ENCODE results near the gene ITSN1. TPM values are rescaled to one million over a fixed set of nuclear protein-coding genes. Genes with fewer than 3 reads are reported as not detected.
"Not testable (repeated sequence)": the region's sequence is repeated elsewhere in the genome, so short reads cannot be mapped to it uniquely, and the experiment has no call there.

The ITSN1 gene
- 10 to 100 TPM; 29.6 to 42.2 (median 41.1) TPM for total RNA-seq

DNA sequence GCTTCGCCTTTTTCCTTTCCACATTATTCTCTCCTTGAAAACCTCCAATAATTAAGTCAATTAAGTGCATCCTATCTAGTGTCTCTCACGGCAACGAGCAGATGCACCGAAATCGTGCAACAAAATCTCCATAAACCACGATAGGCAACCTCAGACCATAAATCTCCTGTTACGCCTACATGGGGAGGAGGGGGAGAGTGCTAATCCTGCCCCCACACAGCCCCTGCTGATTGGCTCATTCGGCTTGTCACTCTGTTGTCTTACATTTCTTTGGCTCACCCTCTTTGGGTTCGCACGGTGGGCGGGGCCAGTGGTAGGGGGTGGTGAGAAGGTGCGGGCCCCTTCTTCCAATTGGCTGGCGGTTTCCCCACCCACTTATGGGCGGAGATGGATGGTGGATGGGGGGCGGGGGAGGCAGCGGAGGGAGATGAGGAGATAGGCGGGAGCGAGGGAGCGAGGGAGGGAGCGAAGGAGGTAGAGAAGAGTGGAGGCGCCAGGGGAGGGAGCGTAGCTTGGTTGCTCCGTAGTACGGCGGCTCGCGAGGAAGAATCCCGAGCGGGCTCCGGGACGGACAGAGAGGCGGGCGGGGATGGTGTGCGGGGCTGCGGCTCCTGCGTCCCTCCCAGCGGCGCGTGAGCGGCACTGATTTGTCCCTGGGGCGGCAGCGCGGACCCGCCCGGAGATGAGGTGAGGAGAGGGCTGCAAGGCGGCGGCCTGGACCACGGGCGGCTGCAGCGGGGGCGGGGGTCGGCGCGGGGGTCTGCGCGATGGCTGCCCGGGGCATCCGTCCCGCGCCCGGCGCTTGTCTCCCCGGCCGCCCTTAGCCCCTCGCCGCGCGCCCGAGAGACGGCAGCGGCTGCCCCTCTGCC is at the start of gene ITSN1:
Gene ITSN1, plus strand, starts transcription at position 475 of the 869 bp plus-strand sequence. CDS start 76,328 bp downstream, outside the sequence.
- H3K27ac ChIP-seq = peak within 1 kb of the TSS; percentile 88 to 95 (median 94)
- peak within 1 kb of the TSS; percentile 64 to 95 (median 81) for H3K4me3 ChIP-seq (replicated peaks in 1 of 3)
- no peaks in the 10 kb centered on the region for H3K9me3 ChIP-seq
- H3K27me3 ChIP-seq = no peaks in the 10 kb centered on the region
- peak in 1 of 2 donors; percentile 90 for TF ChIP-seq POLR2A (IDR thresholded peaks at IDR 0.05)
- TF ChIP-seq, protein P1, sequence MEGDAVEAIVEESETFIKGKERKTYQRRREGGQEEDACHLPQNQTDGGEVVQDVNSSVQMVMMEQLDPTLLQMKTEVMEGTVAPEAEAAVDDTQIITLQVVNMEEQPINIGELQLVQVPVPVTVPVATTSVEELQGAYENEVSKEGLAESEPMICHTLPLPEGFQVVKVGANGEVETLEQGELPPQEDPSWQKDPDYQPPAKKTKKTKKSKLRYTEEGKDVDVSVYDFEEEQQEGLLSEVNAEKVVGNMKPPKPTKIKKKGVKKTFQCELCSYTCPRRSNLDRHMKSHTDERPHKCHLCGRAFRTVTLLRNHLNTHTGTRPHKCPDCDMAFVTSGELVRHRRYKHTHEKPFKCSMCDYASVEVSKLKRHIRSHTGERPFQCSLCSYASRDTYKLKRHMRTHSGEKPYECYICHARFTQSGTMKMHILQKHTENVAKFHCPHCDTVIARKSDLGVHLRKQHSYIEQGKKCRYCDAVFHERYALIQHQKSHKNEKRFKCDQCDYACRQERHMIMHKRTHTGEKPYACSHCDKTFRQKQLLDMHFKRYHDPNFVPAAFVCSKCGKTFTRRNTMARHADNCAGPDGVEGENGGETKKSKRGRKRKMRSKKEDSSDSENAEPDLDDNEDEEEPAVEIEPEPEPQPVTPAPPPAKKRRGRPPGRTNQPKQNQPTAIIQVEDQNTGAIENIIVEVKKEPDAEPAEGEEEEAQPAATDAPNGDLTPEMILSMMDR (IDR thresholded peaks at IDR 0.05) = no peak
- H3K4me1 ChIP-seq = peaks cover 17 to 21% of the 10 kb centered on the region in 2 donors
- 0 to 1% methylated on average over 34 to 43 of the region's 71 CpGs for WGBS, 2 donors
- DNase-seq = peak; percentile 100
- intact Hi-C loops (cut with DNase I) = no loop called here
- H3K36me3 ChIP-seq = no peaks in the 10 kb centered on the region

DNA sequence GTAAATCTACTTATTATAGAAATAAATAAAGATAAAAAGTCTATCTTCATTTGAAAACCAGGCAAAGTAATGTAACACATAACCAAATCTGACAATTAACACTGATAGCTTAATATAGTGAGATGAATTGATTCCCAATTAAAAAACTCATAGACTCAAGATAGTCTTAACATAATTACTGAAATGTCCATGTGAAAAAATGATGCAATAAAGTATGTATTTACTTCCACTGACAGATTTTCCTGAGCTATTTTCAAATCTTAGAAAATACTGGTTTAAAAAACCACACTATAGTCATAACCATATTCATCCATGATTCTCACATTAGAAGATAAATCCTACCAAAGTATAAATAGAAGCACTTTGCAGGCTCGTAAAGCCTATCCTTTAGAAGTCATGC is 44.2 kb upstream of the ITSN1 start:
- no peaks in the 10 kb centered on the region for H3K4me1 ChIP-seq
- H3K4me3 ChIP-seq (replicated peaks in 1 of 3) = no peak overlapping the region
- H3K27ac ChIP-seq = no peak overlapping the region
- WGBS, 2 donors = 86 to 89% methylated on average over 1 of the region's 1 CpG
- TF ChIP-seq POLR2A (IDR thresholded peaks at IDR 0.05) = no peak
- TF ChIP-seq, protein P1 (IDR thresholded peaks at IDR 0.05) = no peak
- no peaks in the 10 kb centered on the region for H3K9me3 ChIP-seq
- H3K27me3 ChIP-seq = no peaks in the 10 kb centered on the region
- peaks cover 37 to 38% of the 10 kb centered on the region in 2 donors for H3K36me3 ChIP-seq
- intact Hi-C loops (cut with DNase I) = no loop called here
- DNase-seq = no peak

DNA sequence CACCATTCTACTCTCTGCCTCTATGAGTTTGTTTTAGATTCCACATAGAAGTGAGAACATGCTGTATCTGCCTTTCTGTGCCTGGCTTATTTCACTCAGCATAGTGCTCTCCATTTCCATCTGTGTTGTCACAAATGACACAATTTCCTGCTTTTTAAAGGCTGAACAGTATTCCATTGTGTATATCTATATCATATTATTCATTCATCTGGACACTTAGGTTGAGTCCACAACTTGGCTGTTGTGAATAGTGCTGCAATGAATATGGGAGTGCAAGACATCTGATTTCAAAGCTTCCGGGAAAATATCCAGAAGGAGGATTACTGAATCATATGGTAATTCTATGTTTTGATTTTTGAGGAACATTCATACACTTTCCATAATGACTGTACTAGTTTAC is 33.7 kb upstream of the ITSN1 start:
- Histone ChIP-seq H3K9me3 (no peaks in the 10 kb centered on the region), H3K27me3 (no peaks in the 10 kb centered on the region), H3K36me3 (peaks cover 4 to 6% of the 10 kb centered on the region in 2 donors), H3K27ac (no peak overlapping the region), H3K4me1 (no peaks in the 10 kb centered on the region), H3K4me3 (replicated peaks in 1 of 3) (no peak overlapping the region)
- TF ChIP-seq, protein P1 (IDR thresholded peaks at IDR 0.05) = no peak
- no peak for TF ChIP-seq POLR2A (IDR thresholded peaks at IDR 0.05)
- intact Hi-C loops (cut with DNase I) = no loop called here
- WGBS, 2 donors = 81 to 84% methylated on average over 1 of the region's 1 CpG
- DNase-seq = no peak

DNA sequence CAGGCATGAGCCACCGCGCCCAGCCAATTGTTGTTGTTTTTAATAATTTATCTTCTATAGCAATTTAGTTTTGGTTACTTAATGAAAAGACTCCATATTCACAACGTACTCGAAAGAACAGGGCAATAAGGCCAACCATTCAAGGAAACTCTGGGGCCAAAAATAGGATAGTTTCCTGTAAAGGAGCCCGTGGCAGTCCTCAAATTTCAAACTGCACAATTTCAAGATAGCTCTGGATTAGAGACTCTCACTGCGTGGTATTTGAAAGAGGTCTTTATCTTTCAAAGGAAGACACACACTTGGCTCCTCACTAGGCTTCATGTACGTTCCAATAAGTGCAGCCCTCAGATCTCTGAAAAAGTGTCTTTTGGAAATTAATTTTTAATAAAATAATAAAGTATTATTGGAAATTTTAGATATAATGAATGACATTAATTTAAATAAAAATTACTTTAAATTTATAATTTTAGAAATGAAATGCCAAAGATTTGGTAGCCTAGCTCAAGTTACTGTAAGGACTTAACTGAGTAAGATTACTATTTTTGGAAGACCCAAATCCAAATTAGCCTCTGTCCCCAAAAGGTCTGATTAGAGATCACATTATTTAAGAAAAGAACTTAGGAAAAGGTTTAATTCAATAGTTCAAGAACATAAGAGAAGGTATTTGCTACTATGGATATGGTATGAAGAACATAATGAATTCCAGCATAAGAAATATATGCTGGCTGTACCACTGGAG is 31.1 kb upstream of the ITSN1 start:
- Histone ChIP-seq H3K4me3 (replicated peaks in 1 of 3) (no peak overlapping the region), H3K27me3 (no peaks in the 10 kb centered on the region), H3K9me3 (no peaks in the 10 kb centered on the region), H3K36me3 (peaks cover 7 to 9% of the 10 kb centered on the region in 2 donors), H3K27ac (no peak overlapping the region), H3K4me1 (no peaks in the 10 kb centered on the region)
- WGBS, 2 donors = 96 to 97% methylated on average over 7 of the region's 7 CpGs
- DNase-seq = no peak
- no peak for TF ChIP-seq POLR2A (IDR thresholded peaks at IDR 0.05)
- TF ChIP-seq, protein P1 (IDR thresholded peaks at IDR 0.05) = no peak
- intact Hi-C loops (cut with DNase I) = no loop called here

DNA sequence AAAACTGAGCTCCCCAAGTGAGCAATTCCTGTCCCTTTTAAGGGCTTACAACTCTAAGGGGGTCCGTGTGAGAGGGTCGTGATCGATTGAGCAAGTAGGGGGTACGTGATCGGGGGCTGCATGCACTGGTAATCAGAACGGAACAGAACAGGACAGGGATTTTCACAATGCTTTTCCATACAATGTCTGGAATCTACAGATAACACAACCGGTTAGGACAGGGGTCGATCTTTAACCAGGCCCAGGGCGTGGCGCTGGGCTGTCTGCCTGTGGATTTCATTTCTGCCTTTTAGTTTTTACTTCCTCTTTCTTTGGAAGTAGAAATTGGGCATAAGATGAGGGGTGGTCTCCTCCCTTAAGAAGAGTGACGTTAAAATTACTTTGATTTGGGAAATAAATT is 24.7 kb upstream of the ITSN1 start:
- H3K4me1 ChIP-seq; H3K4me3 ChIP-seq (replicated peaks in 1 of 3); intact Hi-C loops (cut with DNase I); H3K27ac ChIP-seq; H3K9me3 ChIP-seq; DNase-seq; H3K27me3 ChIP-seq: not testable (repeated sequence)
- 94 to 95% methylated on average over 11 of the region's 11 CpGs for WGBS, 2 donors
- peaks cover 10 to 16% of the 10 kb centered on the region in 2 donors for H3K36me3 ChIP-seq

Data from thyroid gland (tissue), 4 donors.